GM19035 (cell line): ENCODE data around the gene KRT34.
"Not testable (repeated sequence)": the region's sequence is repeated elsewhere in the genome, so short reads cannot be mapped to it uniquely, and the experiment has no call there.

Source experiments
- ATAC-seq: cut with Tn5 transposase; IDR thresholded peaks from one replicate; pipeline ENCODE4 v1.9.1; 2021; ENCODE audit not compliant: unreplicated experiment

KRT34 gene

DNA sequence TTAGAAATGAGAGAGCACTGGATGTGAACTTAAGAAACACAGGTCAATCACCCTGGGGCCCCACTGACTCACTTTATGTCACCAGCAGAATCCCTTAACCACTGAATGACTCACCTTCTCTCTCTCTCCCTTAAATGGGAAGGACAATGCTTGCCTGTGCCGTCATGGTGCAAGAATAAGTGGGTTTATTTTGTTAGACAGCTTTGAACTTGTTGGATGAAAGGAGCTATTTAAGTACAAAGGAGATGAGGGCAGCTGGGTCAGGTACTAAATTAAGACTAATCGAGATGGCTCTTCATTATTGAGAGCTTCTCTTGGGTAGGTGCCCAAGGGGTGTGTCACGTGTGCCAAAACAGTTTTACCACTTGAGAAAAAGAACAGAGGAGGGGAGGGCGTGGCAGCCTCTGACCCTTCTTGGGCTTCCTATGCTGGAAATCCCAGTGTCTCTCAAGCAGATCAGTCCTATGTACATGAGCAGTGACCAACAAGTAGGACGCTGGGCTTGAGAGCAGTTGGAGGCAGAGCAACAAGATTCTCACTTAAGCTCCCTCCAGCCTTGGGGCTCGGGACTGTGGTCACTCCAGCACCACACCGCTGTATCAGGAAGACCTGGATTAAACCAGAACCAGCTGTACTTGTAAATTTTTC lies 22.0 kb upstream of the KRT34 start:
- ATAC-seq: no peak

DNA sequence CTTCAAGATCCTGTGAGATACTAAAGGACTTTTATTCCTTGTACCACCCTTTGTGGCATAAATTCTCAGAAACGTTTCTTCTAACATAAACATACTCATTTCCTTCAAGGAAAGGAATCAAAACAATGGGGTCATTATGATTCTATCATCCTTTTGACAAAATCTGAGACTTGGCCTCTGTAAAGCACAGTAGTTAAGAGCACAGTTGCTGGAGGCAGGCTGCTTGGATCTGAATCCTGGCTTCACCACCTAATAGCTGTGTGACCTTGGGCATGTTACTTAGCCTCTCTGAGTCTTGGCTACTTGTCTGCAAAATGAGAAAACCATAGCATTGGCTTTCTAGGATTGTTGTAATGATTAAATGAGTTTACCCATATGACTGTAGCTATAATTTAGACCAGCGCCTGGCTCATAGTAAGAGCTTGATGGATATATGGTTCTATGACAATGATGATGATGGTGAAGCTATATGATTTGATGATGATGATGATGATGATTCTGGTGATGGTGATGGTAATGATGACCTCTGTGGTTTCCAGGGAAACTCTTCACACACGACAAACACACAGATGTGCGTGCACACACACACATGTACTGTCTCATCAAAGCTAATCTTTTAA lies 21.4 kb upstream of the KRT34 start:
- ATAC-seq: no peak

DNA sequence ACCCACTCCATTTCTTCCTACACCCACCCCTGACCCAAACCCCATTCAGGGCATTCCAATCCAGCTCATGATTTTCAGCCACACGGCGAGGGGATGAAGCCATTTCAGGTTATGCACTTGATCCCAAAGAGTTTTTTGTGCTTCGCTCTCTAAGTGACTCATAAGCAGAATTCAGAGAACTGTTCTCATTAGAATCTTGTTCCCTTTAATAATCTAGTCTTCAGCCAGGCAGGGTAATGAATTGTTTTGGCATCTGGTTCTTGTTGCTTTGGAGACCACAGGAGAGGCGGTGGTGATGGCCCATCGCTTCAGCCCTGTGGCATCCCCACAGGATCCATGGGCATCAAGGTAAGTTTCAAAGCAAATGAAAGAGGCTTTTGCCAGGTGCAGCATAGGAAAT lies 20.1 kb upstream of the KRT34 start:
- ATAC-seq: no peak

DNA sequence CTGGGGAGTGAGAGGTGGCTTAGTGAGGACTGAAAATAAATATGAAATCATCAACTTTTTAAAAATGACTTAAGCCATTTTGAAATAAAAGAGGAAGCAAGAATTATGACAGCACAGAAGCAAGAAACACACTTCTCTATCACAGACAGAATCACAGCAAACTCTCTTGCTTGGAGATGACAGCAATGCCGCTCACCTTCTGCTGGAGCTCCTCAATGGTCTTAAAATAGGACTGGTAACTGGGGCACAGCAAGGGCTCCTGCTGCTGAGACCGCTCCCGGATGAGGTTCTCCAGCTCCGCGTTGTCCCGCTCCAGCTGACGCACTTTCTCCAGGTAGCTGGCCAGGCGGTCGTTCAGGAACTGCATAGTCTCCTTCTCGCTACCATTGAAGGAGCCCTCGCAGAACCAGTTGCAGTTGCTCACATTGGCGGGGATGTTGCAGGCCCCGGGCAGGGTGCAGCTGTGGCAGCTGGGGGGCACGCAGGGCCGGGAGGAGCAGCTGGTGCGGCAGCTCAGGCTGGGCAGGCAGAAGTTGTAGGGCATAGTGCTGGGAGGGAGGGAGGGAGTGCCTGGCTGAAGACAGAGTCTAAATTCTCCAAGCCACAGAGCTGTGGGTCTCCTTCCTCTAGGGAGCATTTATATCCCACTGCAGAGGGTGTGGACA lies 15.0 kb upstream of the KRT34 start, which contains the start of gene KRT31:
Gene KRT31 (minus strand): TSS at position 613 of the 665 bp plus-strand sequence. CDS start 69 bp downstream, at position 544.
- ATAC-seq: no peak

DNA sequence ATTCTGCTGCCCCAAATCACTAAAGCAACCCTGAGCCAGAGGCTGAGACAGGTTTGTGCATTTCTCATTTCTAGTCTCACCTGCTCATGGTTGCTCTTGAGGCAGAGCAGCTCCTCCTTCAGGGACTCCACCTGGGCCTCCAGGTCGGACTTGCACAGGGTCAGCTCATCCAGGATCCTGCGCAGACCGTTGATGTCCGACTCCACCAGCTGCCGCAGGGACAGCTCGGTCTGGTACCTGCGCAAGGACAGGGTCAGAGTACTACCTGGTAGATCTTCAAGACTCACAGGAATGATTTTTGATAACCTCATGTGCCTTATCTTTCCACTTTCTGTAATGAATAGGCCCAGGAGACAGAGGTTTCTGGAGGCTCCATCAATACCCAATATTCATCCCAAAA lies 14.2 kb upstream of the KRT34 start:
- ATAC-seq: no peak

DNA sequence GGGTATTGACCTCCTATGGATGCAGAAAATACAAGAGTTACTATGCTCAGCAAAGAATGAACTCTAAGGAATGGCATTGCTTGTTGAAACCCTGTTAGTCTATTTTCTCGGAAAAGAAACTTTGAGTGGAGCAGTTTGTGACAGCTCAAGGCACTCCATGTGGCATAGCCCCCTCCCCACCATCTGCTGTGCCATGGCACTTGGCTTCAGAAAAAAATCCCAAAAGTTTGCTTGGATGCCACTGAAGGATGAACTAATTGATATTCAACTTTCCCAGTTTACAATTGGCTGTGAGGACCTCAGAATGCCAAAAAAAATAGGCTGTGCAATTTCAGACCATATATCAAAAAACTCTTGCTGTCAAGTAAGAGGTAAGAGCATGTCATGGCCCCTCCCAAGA lies 13.5 kb upstream of the KRT34 start:
- ATAC-seq: no peak

DNA sequence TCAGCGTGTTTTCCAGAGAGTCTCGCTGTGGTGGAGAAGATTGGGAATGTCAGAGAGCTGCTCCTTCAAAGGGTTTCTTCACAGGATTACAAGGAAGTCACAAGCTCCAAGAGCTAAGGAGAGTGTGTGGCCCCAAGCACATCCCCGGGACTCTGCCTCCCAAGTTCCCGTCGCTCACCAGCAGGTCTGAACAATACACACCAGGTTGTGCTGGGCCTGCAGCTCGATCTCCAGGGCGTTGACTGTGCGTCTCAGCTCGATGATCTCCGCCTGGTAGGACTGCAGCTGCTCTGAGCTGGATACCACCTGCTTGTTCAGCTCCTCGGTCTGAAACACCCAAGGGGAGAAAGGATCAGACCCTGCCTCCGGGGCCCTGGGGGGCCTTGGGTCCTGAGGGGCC lies 12.9 kb upstream of the KRT34 start:
- ATAC-seq: not testable (repeated sequence)

DNA sequence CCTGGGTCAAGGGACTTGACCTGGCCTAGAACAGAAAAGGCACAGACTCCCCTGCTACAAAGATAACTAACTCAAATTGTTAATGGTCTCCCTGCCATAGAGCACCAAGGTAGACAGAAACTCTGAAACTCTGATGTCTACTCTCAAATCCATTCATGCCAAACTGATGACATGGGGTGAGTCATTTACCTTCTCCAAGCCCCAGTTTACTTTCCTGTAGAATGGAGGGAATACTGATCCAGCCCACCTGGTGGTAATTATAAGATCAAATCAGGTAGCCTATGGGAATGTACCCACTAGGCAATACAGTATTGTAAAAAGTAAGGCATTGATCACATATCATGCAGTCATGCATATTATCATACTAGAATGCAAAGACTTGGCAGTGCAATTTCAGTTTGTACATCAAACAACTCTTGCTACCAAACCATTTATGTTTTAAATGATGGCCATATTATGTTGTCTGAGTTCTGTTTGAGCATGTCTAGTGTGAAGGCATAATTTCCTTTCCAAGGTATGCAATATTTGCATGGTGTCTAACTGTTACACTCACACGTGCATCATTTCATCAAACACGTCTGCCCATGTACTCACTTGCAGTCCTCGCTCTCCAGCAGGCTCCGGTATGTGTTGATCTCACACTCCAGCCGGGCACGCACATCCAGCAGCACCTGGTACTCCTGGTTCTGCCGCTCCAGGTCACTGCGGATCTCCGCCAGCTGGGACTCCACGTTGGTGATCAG lies 12.3 kb upstream of the KRT34 start:
- ATAC-seq: no peak

DNA sequence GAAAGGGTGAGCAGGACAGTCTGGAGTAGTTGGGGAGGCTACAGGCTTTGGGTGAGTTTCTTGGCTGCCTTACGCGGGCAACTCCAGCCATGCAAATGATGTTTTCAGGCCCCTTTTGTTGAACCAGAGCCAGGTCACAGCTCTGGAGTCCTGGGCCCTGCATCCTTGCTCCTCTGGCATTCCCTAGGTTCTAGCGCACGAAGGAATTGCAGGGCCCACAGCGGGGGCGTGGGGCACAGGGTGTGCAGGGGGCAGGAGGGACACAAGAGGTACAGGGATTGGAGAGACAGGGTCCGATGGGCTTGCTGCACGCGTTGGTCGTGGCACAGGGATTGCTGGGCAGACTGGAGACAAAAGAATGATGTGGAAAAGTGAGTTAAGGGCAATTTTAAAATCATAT lies 11.7 kb upstream of the KRT34 start:
- ATAC-seq: no peak

DNA sequence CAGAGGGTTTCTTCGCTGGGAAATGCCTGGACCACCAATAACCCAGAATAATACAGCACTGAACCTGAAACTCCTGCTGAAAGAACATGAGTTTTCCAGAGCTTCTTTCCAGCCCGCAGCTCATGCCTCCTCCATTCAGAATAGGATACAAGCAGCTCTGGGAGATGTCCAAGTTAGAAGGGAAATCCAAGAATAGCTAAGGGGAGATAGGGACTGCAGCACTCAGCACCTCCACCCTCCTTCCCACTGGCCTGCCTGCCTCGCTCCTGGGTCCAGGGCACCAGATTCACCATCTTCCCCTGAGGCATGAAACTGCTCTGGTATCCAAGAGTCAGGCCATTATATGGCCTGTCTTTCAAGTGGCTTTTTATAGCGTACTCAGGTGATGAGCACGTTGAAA lies 11.2 kb upstream of the KRT34 start:
- ATAC-seq: no peak

DNA sequence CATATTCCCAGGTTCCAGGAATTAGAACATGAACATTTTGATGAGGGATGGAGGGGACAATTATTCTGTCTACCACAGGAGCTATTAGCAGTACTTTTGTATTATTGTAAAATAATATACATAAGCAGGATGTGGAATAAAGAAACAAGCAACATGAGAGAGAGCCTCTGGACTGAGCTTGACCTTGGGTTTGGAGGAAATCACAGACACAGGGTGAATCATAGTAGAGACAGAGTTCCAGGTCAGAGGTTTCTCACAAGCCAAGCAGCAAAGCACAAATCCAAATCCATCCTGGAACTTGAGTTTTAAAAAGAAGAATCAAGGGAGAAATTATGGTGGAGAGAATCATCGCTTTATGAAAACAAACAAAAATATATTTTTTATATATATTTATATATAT lies 10.2 kb upstream of the KRT34 start:
- ATAC-seq: no peak

DNA sequence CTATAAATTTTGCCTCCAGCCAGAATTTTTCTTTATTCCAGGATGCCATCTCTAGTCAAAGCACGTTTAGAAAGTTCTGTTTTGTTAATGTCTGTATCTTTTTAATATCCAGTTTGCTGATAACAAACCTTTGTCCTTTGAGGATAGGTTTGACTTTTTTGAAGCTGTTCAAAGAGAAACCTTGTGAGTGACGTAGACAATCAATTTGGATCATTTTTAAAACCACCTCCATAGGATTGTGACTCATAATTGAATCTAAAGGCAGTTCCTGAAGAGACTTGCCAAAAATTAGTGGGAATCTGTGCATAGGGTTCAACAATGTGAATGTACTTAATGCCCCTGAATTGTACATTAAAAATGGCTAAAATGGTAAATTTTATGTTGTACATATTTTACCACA lies 9.4 kb upstream of the KRT34 start:
- ATAC-seq: no peak

DNA sequence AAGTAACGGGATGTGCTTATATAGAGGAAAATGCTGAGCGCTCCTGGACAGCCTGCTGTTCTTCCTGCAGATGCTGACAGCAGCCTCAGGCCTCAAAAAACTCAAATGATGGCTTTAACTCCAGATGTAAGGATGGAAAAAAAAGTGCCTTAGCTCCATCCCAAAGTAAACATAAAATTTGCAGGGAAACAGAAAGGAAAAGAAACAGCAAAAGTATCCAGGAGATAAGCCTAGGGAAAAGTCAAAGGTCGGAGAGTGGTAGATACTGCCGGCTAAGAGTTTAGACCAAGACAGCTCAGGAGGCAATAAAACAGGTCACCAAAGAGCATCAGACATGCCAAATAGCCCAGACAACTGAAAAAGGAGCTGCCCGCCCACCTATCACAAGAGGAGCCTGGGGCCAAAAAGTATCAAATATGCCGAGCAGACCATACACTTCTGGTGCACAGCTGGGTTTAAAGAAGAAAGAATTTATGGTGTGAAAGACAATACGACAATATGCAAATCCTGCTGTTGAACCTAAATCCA lies 8.4 kb upstream of the KRT34 start:
- ATAC-seq: no peak

DNA sequence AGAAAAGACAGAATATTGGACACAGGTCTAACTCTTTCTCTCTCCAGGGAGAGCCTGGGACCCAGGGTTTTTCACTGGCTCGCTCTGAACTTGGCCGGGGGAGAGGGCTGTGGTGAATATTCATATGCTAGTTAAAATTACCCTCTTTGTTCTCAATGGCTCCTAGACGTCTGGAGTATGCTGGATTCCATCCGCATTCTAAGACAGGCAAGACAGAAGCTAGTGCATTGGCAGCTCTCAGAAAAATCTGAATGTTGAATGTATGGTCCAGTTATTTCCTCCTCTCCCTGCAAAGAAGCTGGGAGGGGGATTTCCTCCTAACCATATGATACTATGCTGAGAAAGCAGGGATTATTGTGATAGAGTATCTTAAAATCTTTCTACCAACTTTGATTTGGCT lies 5.6 kb upstream of the KRT34 start:
- no peak for ATAC-seq

DNA sequence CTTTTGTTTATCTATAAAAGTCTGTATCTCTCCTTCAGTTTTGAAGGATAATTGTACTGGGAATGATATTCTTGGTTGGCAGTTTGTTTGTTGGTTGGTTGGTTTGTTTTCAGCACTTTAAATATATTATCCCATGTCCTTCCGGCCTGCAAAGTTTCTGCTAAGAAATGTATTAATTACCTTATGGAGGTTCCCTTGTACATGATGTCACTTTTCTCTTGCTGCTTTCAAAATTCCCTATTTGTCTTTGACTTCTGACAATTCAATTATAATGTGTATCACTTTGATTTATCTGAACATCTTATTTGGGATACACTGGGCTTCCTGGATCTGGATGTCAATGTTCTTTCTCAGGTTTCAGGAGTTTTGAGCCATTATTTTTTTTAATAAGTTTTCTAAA lies 4.1 kb upstream of the KRT34 start:
- no peak for ATAC-seq

DNA sequence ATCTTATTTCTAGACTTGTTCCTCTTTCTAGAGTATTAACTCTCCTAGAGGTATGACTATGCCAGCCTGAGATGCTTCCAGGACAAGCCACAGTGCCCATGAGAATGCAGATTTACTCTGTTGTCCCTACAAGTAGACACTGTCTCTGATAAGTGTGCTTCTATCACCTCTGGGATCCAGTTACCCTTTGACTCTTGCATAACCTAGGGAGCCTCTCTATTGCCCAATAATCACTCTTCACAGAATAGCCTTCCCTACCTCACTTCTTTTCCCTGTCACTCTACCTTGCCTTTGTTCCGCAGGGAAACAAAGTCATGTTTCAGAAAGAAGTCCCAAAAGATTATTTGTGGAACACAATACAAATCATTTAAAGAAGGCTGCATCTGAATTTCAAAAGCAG lies 1.6 kb upstream of the KRT34 start:
- no peak for ATAC-seq

DNA sequence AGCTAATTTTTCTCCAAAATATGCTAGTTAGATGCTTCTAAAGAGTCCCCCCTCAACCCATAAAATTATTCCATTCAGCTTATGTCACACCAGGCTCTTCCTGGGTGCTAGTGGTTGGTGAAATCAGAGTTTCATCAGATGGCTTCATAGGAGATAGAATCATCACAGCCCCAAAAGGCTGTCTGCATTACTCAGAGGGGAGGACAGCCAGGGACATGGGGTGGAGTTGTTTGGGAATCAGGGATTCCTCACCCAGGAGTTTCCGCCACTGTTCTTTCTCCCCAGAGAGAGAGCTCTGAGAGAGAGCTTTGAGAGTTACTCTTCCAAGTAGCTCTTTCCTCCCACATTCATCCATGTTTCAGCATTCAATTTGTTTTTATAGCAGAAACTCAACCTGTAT lies 288 bp upstream of the KRT34 start:
- no peak for ATAC-seq

DNA sequence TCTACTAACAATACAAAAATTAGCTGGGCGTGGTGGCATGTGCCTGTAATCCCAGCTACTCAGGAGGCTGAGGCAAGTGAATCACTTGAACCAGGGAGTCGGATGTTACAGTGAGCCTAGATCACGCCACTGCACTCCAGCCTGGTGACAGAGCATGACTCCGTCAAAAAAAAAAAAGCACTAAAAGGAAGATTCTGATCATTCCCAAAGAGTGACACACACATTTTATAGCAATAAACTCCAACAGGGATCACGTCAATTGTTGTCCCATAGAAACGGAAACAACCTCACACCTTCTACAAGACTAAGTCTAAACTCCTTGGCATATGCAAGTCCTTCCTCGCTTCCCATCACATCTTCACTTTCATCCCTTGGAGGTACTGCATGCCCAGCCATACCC lies 2.0 kb downstream of the KRT34 start:
- not testable (repeated sequence) for ATAC-seq

DNA sequence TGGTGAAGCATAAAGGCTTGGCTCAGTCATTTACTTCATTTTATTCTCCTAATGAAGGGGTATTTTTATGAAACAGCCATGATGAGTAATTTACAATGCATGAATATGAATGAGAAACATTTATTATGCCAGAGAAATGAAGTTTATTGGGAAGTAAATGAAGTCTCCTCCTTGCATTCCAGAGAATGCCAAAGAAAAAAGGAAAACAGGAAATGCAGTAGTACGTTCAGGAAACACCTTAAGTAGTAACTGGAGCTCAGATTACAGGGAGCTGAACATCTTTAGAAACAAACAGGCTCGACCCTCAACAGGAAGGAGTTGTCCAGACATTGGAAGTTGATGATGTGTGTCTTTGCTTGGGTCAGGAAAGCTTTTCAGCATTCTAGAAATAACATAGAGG lies 4.6 kb downstream of the KRT34 start:
- no peak for ATAC-seq

DNA sequence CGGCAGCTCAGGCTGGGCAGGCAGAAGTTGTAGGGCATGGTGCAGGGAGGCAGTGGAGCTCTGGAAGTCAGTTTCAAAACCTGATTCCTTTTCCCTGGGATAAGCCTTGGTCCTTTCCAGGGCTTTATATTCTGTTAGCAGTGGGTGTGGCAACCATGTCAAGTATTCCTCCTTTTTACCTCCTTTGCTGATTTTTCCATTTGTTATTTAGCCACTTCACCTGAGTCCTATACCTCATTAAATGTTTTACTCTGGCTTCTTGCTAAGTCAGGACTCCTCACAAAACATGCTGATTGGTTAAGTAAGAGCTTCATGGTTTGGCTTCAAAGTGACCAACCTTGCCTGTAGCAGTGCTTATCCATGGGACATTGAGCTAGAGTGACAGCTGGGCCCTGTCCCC lies 12.4 kb downstream of the KRT34 start, which contains the start of gene KRT33B:
Gene KRT33B (minus strand): TSS at position 101 of the 400 bp plus-strand sequence. CDS start 63 bp downstream, at position 38.
- ATAC-seq: no peak

DNA sequence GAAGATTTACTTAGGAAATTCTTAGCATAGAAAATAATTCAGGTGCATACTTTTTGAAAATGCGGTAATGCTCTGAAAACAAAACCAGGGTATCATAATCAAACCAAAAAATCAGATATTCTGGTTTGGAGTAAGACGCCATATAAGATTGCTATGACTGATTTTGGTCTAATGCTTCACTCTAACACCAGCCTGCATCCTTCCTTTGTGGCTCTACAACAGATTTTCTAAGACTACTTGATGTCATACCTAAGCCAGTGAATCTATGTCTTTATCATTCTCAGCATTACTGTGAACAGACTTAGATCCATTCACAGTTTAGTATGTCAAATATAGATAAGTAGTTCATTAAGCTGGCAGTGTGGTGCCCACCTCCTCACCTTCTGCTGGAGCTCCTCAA lies 13.1 kb downstream of the KRT34 start:
- ATAC-seq: no peak
